DMS 273 (cell line): Measurements from ENCODE around the gene CAPN1.
"Not testable (repeated sequence)": the region's sequence is repeated elsewhere in the genome, so short reads cannot be mapped to it uniquely, and the experiment has no call there.

ENCODE experiments used
- DNase-seq: peaks from one replicate; lab custom pipeline; 2025; ENCODE audit not compliant: unreplicated experiment; lab: John Stamatoyannopoulos, UW

CAPN1 gene

GRCh38 chr11:65159012-65159411, 22.7 kb upstream of the CAPN1 start:
- no peak for DNase-seq

GRCh38 chr11:65160643-65161042, 21.1 kb upstream of the CAPN1 start:
- no peak for DNase-seq

- DNase-seq = no peak
Observed at GRCh38 chr11:65163684-65164083, 18.0 kb upstream of the CAPN1 start.

- DNase-seq = no peak
Observed at GRCh38 chr11:65165410-65166317, 16.1 kb upstream of the CAPN1 start.

- DNase-seq = no peak
Observed at GRCh38 chr11:65166893-65167292, 14.8 kb upstream of the CAPN1 start.

- no peak for DNase-seq
Observed at GRCh38 chr11:65167656-65168055, 14.1 kb upstream of the CAPN1 start.

- DNase-seq = no peak
Observed at GRCh38 chr11:65169164-65169641, 12.5 kb upstream of the CAPN1 start.

- no peak for DNase-seq
Observed at GRCh38 chr11:65170058-65170534, 11.6 kb upstream of the CAPN1 start, which contains the start of gene SPDYC. Gene SPDYC (plus strand): TSS chr11:65170233. CDS start chr11:65171358, 1,125 bp downstream.

GRCh38 chr11:65172600-65172999, 9.1 kb upstream of the CAPN1 start:
- DNase-seq = no peak

GRCh38 chr11:65174571-65175010, 7.1 kb upstream of the CAPN1 start:
- not testable (repeated sequence) for DNase-seq

- peak; percentile 75 for DNase-seq
Observed at GRCh38 chr11:65180877-65181568, 705 bp upstream of the CAPN1 start.

GRCh38 chr11:65182258-65183170, 786 bp downstream of the CAPN1 start:
- peak; percentile 21 for DNase-seq

- no peak for DNase-seq
Observed at GRCh38 chr11:65183201-65183891, 1.6 kb downstream of the CAPN1 start.

GRCh38 chr11:65184146-65184545, 2.4 kb downstream of the CAPN1 start:
- no peak for DNase-seq

- no peak for DNase-seq
Observed at GRCh38 chr11:65185171-65185570, 3.4 kb downstream of the CAPN1 start.

- DNase-seq = no peak
Observed at GRCh38 chr11:65185869-65186341, 4.2 kb downstream of the CAPN1 start.

GRCh38 chr11:65186701-65187100, 5.0 kb downstream of the CAPN1 start:
- no peak for DNase-seq

- DNase-seq = no peak
Observed at GRCh38 chr11:65187146-65187675, 5.5 kb downstream of the CAPN1 start.

GRCh38 chr11:65187971-65188461, 6.3 kb downstream of the CAPN1 start:
- no peak for DNase-seq

- DNase-seq = no peak
Observed at GRCh38 chr11:65188486-65188885, 6.8 kb downstream of the CAPN1 start.
